ENCODE results near the gene RETREG3. TPM values are rescaled to one million over a fixed set of nuclear protein-coding genes. Genes with fewer than 3 reads are reported as not detected.

RETREG3 gene
- total RNA-seq, 2 experiments from 2014 or later, result 33.5 to 50.5 TPM

DNA sequence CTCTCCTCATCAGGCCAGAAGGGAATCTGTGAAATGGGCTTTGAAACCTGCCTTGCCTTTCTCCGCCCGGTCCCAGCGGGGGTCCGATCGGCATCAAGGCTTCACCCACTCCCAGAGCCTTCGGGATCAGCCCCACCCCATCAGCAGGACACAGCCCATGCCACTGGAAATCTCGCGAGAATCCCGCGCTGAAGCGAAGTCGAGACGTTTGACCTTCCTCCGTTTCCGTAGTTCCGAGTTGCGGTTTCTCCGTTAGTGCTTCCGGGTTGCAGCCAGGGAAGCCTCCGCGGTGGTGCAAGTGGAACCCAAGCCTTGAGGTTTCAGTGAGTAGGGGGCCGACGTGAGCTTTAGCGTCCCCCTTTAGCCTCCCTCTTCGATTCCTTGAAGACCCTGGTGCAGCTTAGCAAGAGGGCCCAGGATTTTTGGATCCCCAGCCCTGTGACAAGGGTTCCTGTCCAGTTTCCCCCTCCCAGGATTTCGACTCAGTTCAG, 47.2 kb downstream of the RETREG3 start, which contains the start of gene COASY:
COASY (plus strand) TSS at position 252 of the 491 bp plus-strand sequence. CDS start 475 bp downstream, outside the sequence.
- Histone ChIP-seq H3K9me2 (ENCODE audit: insufficient read depth, low read length) (no peaks in the 10 kb centered on the region), H3K9me3 (ENCODE audit: low read length) (no peaks in the 10 kb centered on the region), H3K27ac (ENCODE audit: low read depth, low read length, poor library complexity, severe bottlenecking) (peak within 1 kb of the TSS; percentile 55), H3K4me2 (ENCODE audit: low read length) (peak within 1 kb of the TSS; percentile 73), H3K79me2 (ENCODE audit: insufficient read depth, low read depth, low read length) (peaks cover 25% of the 10 kb centered on the region), H2AFZ (ENCODE audit: low read length) (peak within 1 kb of the TSS; percentile 81; the same call in 1 of the 2 replicates), H4K20me1 (ENCODE audit: insufficient read depth, low read length) (no peaks in the 10 kb centered on the region), H3K4me3 (ENCODE audit: low read depth, low read length, poor library complexity, severe bottlenecking) (peak within 1 kb of the TSS; percentile 82), H3K36me3 (ENCODE audit: insufficient read depth, low read length) (peaks cover 39% of the 10 kb centered on the region), H3K4me1 (ENCODE audit: insufficient read depth, low read length, poor library complexity, severe bottlenecking) (peaks cover 34% of the 10 kb centered on the region)
- TF ChIP-seq, protein P1, sequence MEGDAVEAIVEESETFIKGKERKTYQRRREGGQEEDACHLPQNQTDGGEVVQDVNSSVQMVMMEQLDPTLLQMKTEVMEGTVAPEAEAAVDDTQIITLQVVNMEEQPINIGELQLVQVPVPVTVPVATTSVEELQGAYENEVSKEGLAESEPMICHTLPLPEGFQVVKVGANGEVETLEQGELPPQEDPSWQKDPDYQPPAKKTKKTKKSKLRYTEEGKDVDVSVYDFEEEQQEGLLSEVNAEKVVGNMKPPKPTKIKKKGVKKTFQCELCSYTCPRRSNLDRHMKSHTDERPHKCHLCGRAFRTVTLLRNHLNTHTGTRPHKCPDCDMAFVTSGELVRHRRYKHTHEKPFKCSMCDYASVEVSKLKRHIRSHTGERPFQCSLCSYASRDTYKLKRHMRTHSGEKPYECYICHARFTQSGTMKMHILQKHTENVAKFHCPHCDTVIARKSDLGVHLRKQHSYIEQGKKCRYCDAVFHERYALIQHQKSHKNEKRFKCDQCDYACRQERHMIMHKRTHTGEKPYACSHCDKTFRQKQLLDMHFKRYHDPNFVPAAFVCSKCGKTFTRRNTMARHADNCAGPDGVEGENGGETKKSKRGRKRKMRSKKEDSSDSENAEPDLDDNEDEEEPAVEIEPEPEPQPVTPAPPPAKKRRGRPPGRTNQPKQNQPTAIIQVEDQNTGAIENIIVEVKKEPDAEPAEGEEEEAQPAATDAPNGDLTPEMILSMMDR (conservative IDR thresholded peaks at IDR 0.05; ENCODE audit: low read length), result no peak
- TF ChIP-seq EZH2phosphoT487 (IDR thresholded peaks at IDR 0.05; ENCODE audit: borderline replicate concordance, low read depth, low read length), result no peak
- ChIA-PET CTCF (ENCODE audit: unreplicated experiment) (no interaction called here), POLR2A (interaction anchor here (0.6 kb wide), 1 partner anchor 44 kb away, joined by 5 read pairs; no protein-coding TSS in a partner anchor)
- no TSS peak for BruUV-seq (replicated peaks)
- peak; percentile 98 for DNase-seq (ENCODE audit: low spot score)
- intact Hi-C loops (cut with micrococcal nuclease; ENCODE audit: unreplicated experiment), result no loop called here

DNA sequence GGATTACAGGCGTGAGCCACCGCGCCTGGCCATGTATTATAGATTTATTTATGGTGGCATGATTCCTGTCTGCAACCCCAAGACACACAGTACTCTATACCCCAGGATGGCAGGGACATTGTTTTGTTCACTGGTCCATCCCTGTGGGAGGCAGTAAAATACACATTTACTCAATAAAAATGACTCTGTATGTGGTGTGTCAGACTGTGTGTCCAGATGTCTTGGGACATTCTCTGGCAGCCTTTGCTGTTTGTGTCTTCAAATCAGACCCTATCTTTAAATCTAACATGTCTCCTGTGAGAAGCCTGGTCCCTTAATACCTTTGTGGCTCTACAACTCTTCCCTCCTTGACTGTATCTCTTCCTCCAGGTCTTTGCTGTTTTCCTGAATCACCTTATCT, 48.9 kb downstream of the RETREG3 start:
- intact Hi-C loops (cut with micrococcal nuclease; ENCODE audit: unreplicated experiment), result no loop called here
- POLR2A ChIA-PET, result interaction anchor here (0.7 kb wide), 1 partner anchor 383 kb away, joined by 8 read pairs; no protein-coding TSS in a partner anchor
- no peak overlapping the region for H2AFZ ChIP-seq (ENCODE audit: low read length)
- no peak for DNase-seq (ENCODE audit: low spot score)
- CTCF ChIA-PET (ENCODE audit: unreplicated experiment), result no interaction called here
- no peaks in the 10 kb centered on the region for H4K20me1 ChIP-seq (ENCODE audit: insufficient read depth, low read length)
- peaks cover 36% of the 10 kb centered on the region for H3K4me1 ChIP-seq (ENCODE audit: insufficient read depth, low read length, poor library complexity, severe bottlenecking)
- no peaks in the 10 kb centered on the region for H3K9me2 ChIP-seq (ENCODE audit: insufficient read depth, low read length)
- no peak overlapping the region for H3K4me3 ChIP-seq (ENCODE audit: low read depth, low read length, poor library complexity, severe bottlenecking)
- peaks cover 25% of the 10 kb centered on the region for H3K79me2 ChIP-seq (ENCODE audit: insufficient read depth, low read depth, low read length)
- peaks cover 24% of the 10 kb centered on the region for H3K36me3 ChIP-seq (ENCODE audit: insufficient read depth, low read length)
- H3K4me2 ChIP-seq (ENCODE audit: low read length), result no peak overlapping the region
- BruUV-seq (replicated peaks), result no TSS peak
- H3K9me3 ChIP-seq (ENCODE audit: low read length), result no peaks in the 10 kb centered on the region
- no peak for TF ChIP-seq EZH2phosphoT487 (IDR thresholded peaks at IDR 0.05; ENCODE audit: borderline replicate concordance, low read depth, low read length)
- TF ChIP-seq, protein P1 (conservative IDR thresholded peaks at IDR 0.05; ENCODE audit: low read length), result no peak
- H3K27ac ChIP-seq (ENCODE audit: low read depth, low read length, poor library complexity, severe bottlenecking), result no peak overlapping the region

DNA sequence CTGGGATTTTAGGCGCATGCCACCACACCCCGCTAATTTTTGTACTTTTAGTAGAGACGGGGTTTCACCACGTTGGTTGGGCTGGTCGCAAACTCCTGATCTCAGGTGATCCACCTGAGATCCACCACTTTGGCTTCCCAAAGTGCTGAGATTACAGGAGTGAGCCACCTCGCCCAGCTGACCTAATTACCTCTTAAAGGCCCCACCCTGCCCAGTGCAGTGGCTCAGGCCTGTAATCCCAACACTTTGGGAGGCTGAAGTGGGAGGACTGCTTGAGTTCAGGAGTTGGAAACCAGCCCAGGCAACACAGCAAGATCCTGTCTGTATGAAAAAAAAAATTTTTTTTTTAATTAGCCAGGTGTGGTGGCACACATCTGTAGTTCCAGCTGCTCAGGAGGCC, 50.1 kb downstream of the RETREG3 start:
- no peak overlapping the region for H3K4me2 ChIP-seq (ENCODE audit: low read length)
- peaks cover 38% of the 10 kb centered on the region for H3K4me1 ChIP-seq (ENCODE audit: insufficient read depth, low read length, poor library complexity, severe bottlenecking)
- no peak for TF ChIP-seq EZH2phosphoT487 (IDR thresholded peaks at IDR 0.05; ENCODE audit: borderline replicate concordance, low read depth, low read length)
- TF ChIP-seq, protein P1 (conservative IDR thresholded peaks at IDR 0.05; ENCODE audit: low read length), result no peak
- no peaks in the 10 kb centered on the region for H3K9me3 ChIP-seq (ENCODE audit: low read length)
- peaks cover 25% of the 10 kb centered on the region for H3K79me2 ChIP-seq (ENCODE audit: insufficient read depth, low read depth, low read length)
- H3K27ac ChIP-seq (ENCODE audit: low read depth, low read length, poor library complexity, severe bottlenecking), result no peak overlapping the region
- peaks cover 12% of the 10 kb centered on the region for H3K36me3 ChIP-seq (ENCODE audit: insufficient read depth, low read length)
- ChIA-PET CTCF (ENCODE audit: unreplicated experiment) (no interaction called here), POLR2A (no interaction called here)
- intact Hi-C loops (cut with micrococcal nuclease; ENCODE audit: unreplicated experiment), result no loop called here
- DNase-seq (ENCODE audit: low spot score), result no peak
- no peaks in the 10 kb centered on the region for H3K9me2 ChIP-seq (ENCODE audit: insufficient read depth, low read length)
- H3K4me3 ChIP-seq (ENCODE audit: low read depth, low read length, poor library complexity, severe bottlenecking), result no peak overlapping the region
- no peaks in the 10 kb centered on the region for H4K20me1 ChIP-seq (ENCODE audit: insufficient read depth, low read length)
- H2AFZ ChIP-seq (ENCODE audit: low read length), result no peak overlapping the region
- BruUV-seq (replicated peaks), result no TSS peak

Measured in OCI-LY7 (cell line).